SK-N-SH (cell line): ENCODE measurements around the gene SPATA6. TPM values are rescaled to one million over a fixed set of nuclear protein-coding genes. Genes with fewer than 3 reads are reported as not detected.

Experiments used
- CTCF ChIA-PET: fragments of 300-600, 350-600 bp; formaldehyde crosslinking; extraction: SDS; loops from one replicate; lab custom pipeline; 2021; lab: Yijun Ruan, JAX
- POLR2A ChIA-PET: fragments of 350-600 bp; sonication (Branson Sonifier 250); formaldehyde crosslinking; extraction: SDS; loops from one replicate; lab custom pipeline; 2020; ENCODE audit warnings: antibody characterized with exemption, inconsistent platforms; lab: Yijun Ruan, JAX
- DNase-seq: peaks from one replicate; pipeline ENCODE4 v3.0.0; 2012
- H2AFZ ChIP-seq: fragments of 200-600 bp; sonication (generic); 2 replicates; pipeline ENCODE4 v1.8.1; 2016; ENCODE audit warnings: antibody characterized with exemption, mild to moderate bottlenecking, low read depth
- H3F3A ChIP-seq: fragments of 200-600 bp; sonication (generic); replicated peaks from 2 replicates; pipeline ENCODE3; 2016; ENCODE audit warnings: antibody characterized with exemption, mild to moderate bottlenecking; ENCODE audit not compliant: insufficient read depth
- H3K27ac ChIP-seq, 2 experiments: fragments of 200-500 bp in 1 of 2; fragments of 200-600 bp in 1 of 2; sonication (Bioruptor generic) in 1 of 2; sonication (generic), shearing (Covaris generic) in 1 of 2; 2 replicates each; pipeline versions ENCODE4 v1.5.1 to v1.6.1; 2014 to 2016; ENCODE audit warnings: low read depth in 2 of 2, inconsistent platforms in 1 of 2, low read length in 1 of 2, mild to moderate bottlenecking in 1 of 2, mixed read lengths in 1 of 2
- H3K27me3 ChIP-seq: fragments of 200-600 bp; sonication (generic), shearing (Covaris generic); 2 replicates; pipeline ENCODE4 v1.6.1; 2016; ENCODE audit warnings: mixed run types; ENCODE audit not compliant: insufficient read depth
- H3K36me3 ChIP-seq, 2 experiments: fragments of 200-500 bp in 1 of 2; fragments of 200-600 bp in 1 of 2; sonication (Bioruptor generic) in 1 of 2; sonication (generic) in 1 of 2; replicated peaks in 1 of 2; 2 replicates each; pipeline versions ENCODE3 to v1.5.1; 2014 to 2016; ENCODE audit warnings: low read length in 1 of 2, mild to moderate bottlenecking in 1 of 2; ENCODE audit not compliant: insufficient read depth in 2 of 2, control insufficient read depth in 1 of 2
- H3K4me1 ChIP-seq, 2 experiments: fragments of 200-500 bp in 1 of 2; fragments of 200-600 bp in 1 of 2; sonication (Bioruptor generic) in 1 of 2; sonication (generic), shearing (Covaris generic) in 1 of 2; 2 replicates each; pipeline versions ENCODE4 v1.5.1 to v1.6.1; 2014 to 2016; ENCODE audit warnings: low read depth in 1 of 2, low read length in 1 of 2, mixed run types in 1 of 2; ENCODE audit not compliant: insufficient read depth in 2 of 2, control insufficient read depth in 1 of 2
- H3K4me2 ChIP-seq: fragments of 200-600 bp; sonication (generic), shearing (Covaris generic); 2 replicates; pipeline ENCODE4 v1.6.1; 2017; ENCODE audit warnings: mixed run types
- H3K4me3 ChIP-seq, 2 experiments: fragments of 200-500 bp in 1 of 2; fragments of 200-600 bp in 1 of 2; sonication (Bioruptor generic) in 1 of 2; sonication (generic), shearing (Covaris generic) in 1 of 2; 2 replicates each; pipeline versions ENCODE4 v1.5.1 to v1.8.1; 2014 to 2016; ENCODE audit warnings: low read depth in 2 of 2, inconsistent platforms in 1 of 2, low read length in 1 of 2, mild to moderate bottlenecking in 1 of 2, mixed read lengths in 1 of 2, moderate library complexity in 1 of 2
- H3K79me2 ChIP-seq: fragments of 200-600 bp; sonication (generic); 2 replicates; pipeline ENCODE4 v1.8.1; 2017; ENCODE audit warnings: mild to moderate bottlenecking; ENCODE audit not compliant: insufficient read depth
- H3K9ac ChIP-seq: fragments of 200-600 bp; sonication (generic); 2 replicates; pipeline ENCODE4 v1.6.1; 2017; ENCODE audit warnings: mixed run types
- H3K9me2 ChIP-seq: fragments of 200-600 bp; sonication (generic); 2 replicates; pipeline ENCODE4 v1.6.1; 2017; ENCODE audit warnings: mixed run types
- H3K9me3 ChIP-seq: fragments of 200-600 bp; sonication (generic); 2 replicates; pipeline ENCODE4 v1.6.1; 2017; ENCODE audit warnings: mixed run types, mild to moderate bottlenecking, moderate library complexity
- H4K20me1 ChIP-seq: fragments of 200-600 bp; sonication (generic); 2 replicates; pipeline ENCODE4 v1.6.1; 2017; ENCODE audit warnings: mild to moderate bottlenecking, mixed run types; ENCODE audit not compliant: insufficient read depth
- CHD2 ChIP-seq: fragments of 150-350 bp; IDR thresholded peaks from 2 replicates; pipeline ENCODE4 v1.6.1; 2018; ENCODE audit warnings: low read length; ENCODE audit not compliant: partially characterized antibody
- ELF1 ChIP-seq: IDR thresholded peaks from 2 replicates; pipeline ENCODE4 v1.4.0; 2012
- EZH2phosphoT487 ChIP-seq: fragments of 200-600 bp; sonication (generic); IDR thresholded peaks from 2 replicates; pipeline ENCODE4 v1.6.1; 2017; ENCODE audit warnings: low read depth, mixed run types, mild to moderate bottlenecking, antibody characterized with exemption, moderate library complexity, borderline replicate concordance
- FOSL2 ChIP-seq: IDR thresholded peaks from 2 replicates; pipeline ENCODE4 v1.4.0; 2012; ENCODE audit warnings: low read depth, mild to moderate bottlenecking, moderate library complexity, borderline replicate concordance
- FOXM1 ChIP-seq: IDR thresholded peaks from 2 replicates; pipeline ENCODE4 v1.4.0; 2012; ENCODE audit warnings: low read depth, mild to moderate bottlenecking
- GABPA ChIP-seq: IDR thresholded peaks from 2 replicates; pipeline ENCODE4 v1.4.0; 2012; ENCODE audit warnings: low read depth, mild to moderate bottlenecking
- GATA2 ChIP-seq: sonication (generic); formaldehyde crosslinking; IDR thresholded peaks from 2 replicates; pipeline ENCODE4 v1.5.0; 2020; ENCODE audit warnings: mild to moderate bottlenecking, missing genetic modification reagents
- JUND ChIP-seq: IDR thresholded peaks from 2 replicates; pipeline ENCODE4 v1.4.0; 2012
- MAX ChIP-seq: IDR thresholded peaks from 2 replicates; pipeline ENCODE4 v1.4.0; 2012; ENCODE audit warnings: low read depth
- MEF2A ChIP-seq: IDR thresholded peaks from 2 replicates; pipeline ENCODE4 v1.4.0; 2012; ENCODE audit warnings: low read depth, borderline replicate concordance
- NFIC ChIP-seq: IDR thresholded peaks from 2 replicates; pipeline ENCODE4 v1.4.0; 2012; ENCODE audit warnings: borderline replicate concordance
- PBX3 ChIP-seq: IDR thresholded peaks from 2 replicates; pipeline ENCODE4; 2012
- POLR2AphosphoS5 ChIP-seq: IDR thresholded peaks from 2 replicates; pipeline ENCODE4 v1.6.1; 2012; ENCODE audit warnings: low read depth, low read length
- REST ChIP-seq: IDR thresholded peaks from 2 replicates; pipeline ENCODE4 v1.6.1; 2012; ENCODE audit warnings: mild to moderate bottlenecking, low read depth, low read length, moderate library complexity
- RFX5 ChIP-seq: IDR thresholded peaks from 2 replicates; pipeline ENCODE4 v1.6.1; 2012; ENCODE audit warnings: mild to moderate bottlenecking, improper control_type of control experiment, low read length
- RXRA ChIP-seq: IDR thresholded peaks from 2 replicates; pipeline ENCODE4 v1.4.0; 2012; ENCODE audit warnings: low read depth, mild to moderate bottlenecking, borderline replicate concordance
- SIN3A ChIP-seq: IDR thresholded peaks from 2 replicates; pipeline ENCODE4 v1.6.1; 2012; ENCODE audit warnings: low read depth, mild to moderate bottlenecking, low read length, moderate library complexity, borderline replicate concordance
- TAF1 ChIP-seq: IDR thresholded peaks from 2 replicates; pipeline ENCODE4 v1.6.1; 2012; ENCODE audit warnings: low read depth, mild to moderate bottlenecking, low read length, moderate library complexity, borderline replicate concordance
- TEAD4 ChIP-seq: IDR thresholded peaks from 2 replicates; pipeline ENCODE4 v1.4.0; 2012; ENCODE audit warnings: mild to moderate bottlenecking, borderline replicate concordance; ENCODE audit not compliant: insufficient read depth
- ZBTB33 ChIP-seq: IDR thresholded peaks from 2 replicates; pipeline ENCODE4 v1.4.0; 2012; ENCODE audit warnings: low read depth, borderline replicate concordance
- WGBS: methylation state at CpG from one replicate; pipeline ENCODE4 v1.1.6; 2017; ENCODE audit warnings: low lambda C conversion rate; 5-methylcytosine and 5-hydroxymethylcytosine counted together
- polyA plus RNA-seq, 3 experiments: library from polyadenylated mRNA; depleted of rRNA; stranded (reverse); fragments of >200 nt; gene quantifications; 2 replicates each; pipeline ENCODE4 v1.2.3, GENCODE V29; 2012

SPATA6 gene
- polyA plus RNA-seq, 1 of the 3 experiments (the other 2 are of a cell fraction): 2.4 TPM

- no peak for DNase-seq
- TF ChIP-seq POLR2AphosphoS5 (no peak), GATA2 (CRISPR knock-in tag) (peak; percentile 74)
- TF ChIP-seq, all 33 proteins: peak for 1
- WGBS: 55% methylated on average over 1 of the region's 1 CpG
- Histone ChIP-seq H3K4me1 (peaks cover 14 to 23% of the 10 kb centered on the region in 2 experiments), H3K36me3 (peaks cover 2 to 3% of the 10 kb centered on the region in 2 experiments), H3K9ac (no peak overlapping the region), H3K79me2 (peaks cover 17% of the 10 kb centered on the region; the same call in 1 of the 2 replicates), H3K27me3 (no peaks in the 10 kb centered on the region), H2AFZ (no peak overlapping the region), H4K20me1 (no peaks in the 10 kb centered on the region), H3F3A (no peaks in the 10 kb centered on the region), H3K9me3 (no peaks in the 10 kb centered on the region), H3K27ac (no peak overlapping the region; a peak in 1 of 4 replicates), H3K9me2 (no peaks in the 10 kb centered on the region), H3K4me3 (no peak overlapping the region), H3K4me2 (no peak overlapping the region)
- CTCF ChIA-PET: no interaction called here
- POLR2A ChIA-PET: no interaction called here
Observed at GRCh38 chr1:48466594-48466993, 5.4 kb downstream of the SPATA6 start.

- Histone ChIP-seq H2AFZ (no peak overlapping the region), H4K20me1 (no peaks in the 10 kb centered on the region), H3K36me3 (no peaks in the 10 kb centered on the region), H3K9me2 (no peaks in the 10 kb centered on the region), H3K4me2 (no peak overlapping the region), H3K4me3 (no peak overlapping the region), H3K27ac (no peak overlapping the region), H3K27me3 (no peaks in the 10 kb centered on the region), H3K9me3 (no peaks in the 10 kb centered on the region), H3K9ac (no peak overlapping the region), H3F3A (no peaks in the 10 kb centered on the region), H3K4me1 (peaks cover 0 to 11% of the 10 kb centered on the region in 2 experiments; a peak in 2 of 4 replicates), H3K79me2 (peaks cover 25% of the 10 kb centered on the region)
- CTCF ChIA-PET: interaction anchor here (1.3 to 1.7 kb wide), 3 partner anchors 9 to 35 kb away, joined by 3 to 4 read pairs (median 3); partner anchors contain the start of gene SPATA6
- DNase-seq: no peak
- POLR2A ChIA-PET: no interaction called here
- 90% methylated on average over 3 of the region's 3 CpGs for WGBS
- TF ChIP-seq RFX5 (no peak), TEAD4 (no peak), FOXM1 (no peak), SIN3A (no peak), NFIC (no peak), REST (no peak), CHD2 (no peak), TAF1 (no peak), POLR2AphosphoS5 (no peak), EZH2phosphoT487 (no peak), PBX3 (no peak), MAX (no peak), JUND (no peak), GABPA (no peak), ZBTB33 (no peak), FOSL2 (no peak), ELF1 (no peak), RXRA (no peak), MEF2A (no peak)
Observed at GRCh38 chr1:48462716-48463302, 9.2 kb downstream of the SPATA6 start.
